LHCN-M2 (cell line): ENCODE measurements around the gene ANGEL1. TPM values are rescaled to one million over a fixed set of nuclear protein-coding genes. Genes with fewer than 3 reads are reported as not detected.

Source experiments
- DNase-seq: peaks from one replicate; pipeline ENCODE4 v3.0.0-alpha.2; 2012; ENCODE audit warnings: low read depth
- total RNA-seq: library from RNA; depleted of rRNA; stranded (reverse); fragments of >200 nt; gene quantifications from 2 replicates; pipeline ENCODE4 v1.2.3, GENCODE V29; 2014

ANGEL1 gene
- total RNA-seq, 1 experiment from 2014 or later: 10.7 TPM

GRCh38 chr14:76779221-76780057 lies 33.2 kb downstream of the ANGEL1 start:
- no peak for DNase-seq

- DNase-seq: no peak
Measured at GRCh38 chr14:76778546-76779215, 34.0 kb downstream of the ANGEL1 start.

GRCh38 chr14:76777721-76778120 lies 35.0 kb downstream of the ANGEL1 start:
- no peak for DNase-seq

- DNase-seq: no peak
Measured at GRCh38 chr14:76776428-76777251, 36.0 kb downstream of the ANGEL1 start.

- DNase-seq: no peak
Measured at GRCh38 chr14:76775695-76776427, 36.8 kb downstream of the ANGEL1 start.

GRCh38 chr14:76774821-76775694 lies 37.6 kb downstream of the ANGEL1 start:
- no peak for DNase-seq

- no peak for DNase-seq
Measured at GRCh38 chr14:76773956-76774820, 38.5 kb downstream of the ANGEL1 start.

GRCh38 chr14:76773188-76773885 lies 39.3 kb downstream of the ANGEL1 start:
- DNase-seq: peak; percentile 78

- no peak for DNase-seq
Measured at GRCh38 chr14:76772300-76773187, 40.1 kb downstream of the ANGEL1 start.

GRCh38 chr14:76771437-76771980 lies 41.2 kb downstream of the ANGEL1 start:
- DNase-seq: no peak

- DNase-seq: no peak
Measured at GRCh38 chr14:76770521-76771436, 41.9 kb downstream of the ANGEL1 start.

GRCh38 chr14:76769636-76770292 lies 42.9 kb downstream of the ANGEL1 start:
- no peak for DNase-seq

- DNase-seq: no peak
Measured at GRCh38 chr14:76768671-76769500, 43.8 kb downstream of the ANGEL1 start.

GRCh38 chr14:76767681-76768656 lies 44.7 kb downstream of the ANGEL1 start:
- no peak for DNase-seq
